ENCODE data around the gene SAYSD1.
"Not testable (repeated sequence)": the region's sequence is repeated elsewhere in the genome, so short reads cannot be mapped to it uniquely, and the experiment has no call there.

SAYSD1 gene

GRCh38 chr6:39114704-39115599 lies at the start of gene SAYSD1:
Gene SAYSD1 (minus strand): TSS chr6:39115186. CDS start chr6:39115089, 97 bp downstream.
- DNase-seq, result peak; percentile 94 to 98

GRCh38 chr6:39157511-39157910 lies 42.5 kb upstream of the SAYSD1 start:
- DNase-seq, result no peak

DNA sequence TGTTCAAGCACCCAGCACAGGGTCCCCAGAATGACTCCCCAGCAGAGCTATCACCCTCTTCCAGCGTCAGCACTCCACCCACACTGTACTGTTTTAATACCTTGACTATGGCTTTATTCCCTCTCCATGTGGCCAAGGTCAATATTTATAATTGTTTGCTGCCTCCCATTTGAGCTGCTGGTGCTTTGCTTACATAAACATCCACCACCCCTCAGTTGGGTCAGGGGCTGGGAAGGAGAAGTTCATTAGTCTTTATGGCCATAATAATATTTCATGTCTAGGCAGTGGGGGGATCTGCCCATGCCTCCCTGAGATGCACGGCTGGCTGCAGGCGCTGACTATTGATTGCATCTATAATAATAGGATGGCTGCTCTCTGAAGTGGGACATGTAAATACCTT lies 41.8 kb upstream of the SAYSD1 start:
- DNase-seq, result no peak

DNA sequence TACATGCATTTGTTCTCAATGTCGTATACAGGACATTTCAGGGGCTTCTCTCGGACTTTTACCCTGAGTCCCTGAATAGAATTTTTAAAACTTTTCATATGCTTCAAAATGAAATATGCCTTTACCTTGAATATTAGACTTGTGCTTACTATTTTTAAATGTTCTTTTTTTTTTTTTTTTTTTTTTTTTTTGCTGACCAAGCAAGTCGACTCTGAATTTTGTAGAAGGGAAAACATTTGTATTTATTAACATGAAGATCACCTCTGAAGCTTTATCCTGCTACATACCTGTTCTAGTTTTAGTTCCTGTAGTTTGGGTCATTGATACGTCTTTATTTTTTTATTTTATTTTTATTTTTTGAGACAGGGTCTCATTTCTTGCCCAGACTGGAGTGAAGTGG lies 39.7 kb upstream of the SAYSD1 start:
- no peak for DNase-seq

GRCh38 chr6:39153766-39154397 lies 38.9 kb upstream of the SAYSD1 start:
- DNase-seq, result no peak

DNA sequence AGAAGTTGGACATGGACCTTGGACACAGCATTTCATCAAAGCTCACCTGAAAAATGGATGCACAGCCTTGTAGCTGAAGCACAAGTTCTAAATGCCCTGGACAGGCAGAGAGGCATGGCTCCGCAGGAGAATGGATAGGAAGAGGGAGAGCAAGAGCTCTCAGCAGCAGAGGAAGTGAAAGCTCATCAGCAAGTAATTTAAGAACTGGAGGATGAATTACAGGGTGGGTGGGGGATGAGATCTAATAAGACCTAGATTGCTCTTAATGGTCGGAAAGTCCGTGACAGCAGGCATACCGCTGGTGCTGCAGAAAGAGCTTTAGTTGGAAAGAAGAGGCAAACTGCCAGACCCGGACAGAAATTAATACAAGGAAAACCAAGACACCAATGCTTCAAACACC lies 37.3 kb upstream of the SAYSD1 start:
- no peak for DNase-seq

- no peak for DNase-seq
Measured at GRCh38 chr6:39151211-39151610, 36.2 kb upstream of the SAYSD1 start.

DNA sequence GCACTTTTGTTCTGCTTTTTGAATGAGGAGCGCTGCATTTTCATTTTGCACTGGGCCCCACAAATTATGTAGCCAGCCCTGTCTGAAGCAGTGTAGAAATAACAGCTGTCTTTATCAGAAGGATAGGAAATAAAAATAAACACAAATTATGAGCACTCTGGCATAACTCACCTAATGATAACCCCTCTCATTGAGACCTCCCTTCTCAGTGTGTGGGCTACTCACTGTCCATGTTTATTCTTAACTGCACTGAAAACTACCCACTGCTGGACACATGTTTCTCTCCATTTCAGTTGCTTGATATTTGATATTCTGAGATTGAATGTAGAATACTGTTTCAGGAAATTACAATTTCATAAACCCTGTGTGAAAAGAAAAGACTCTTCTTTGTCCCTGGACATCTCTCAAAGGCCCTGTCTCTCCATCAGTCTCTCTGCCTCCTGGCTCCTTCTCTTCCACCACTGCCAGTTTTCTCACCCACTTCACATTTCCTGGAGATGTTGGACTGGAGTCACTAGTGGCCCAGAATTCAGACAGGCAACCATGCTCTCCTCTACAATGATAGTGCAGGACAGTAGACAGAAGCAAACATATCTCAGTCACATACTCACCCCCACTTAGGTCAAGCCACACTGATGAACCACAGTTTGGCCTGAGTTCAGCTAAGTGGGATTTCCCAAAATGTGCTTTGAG lies 29.6 kb upstream of the SAYSD1 start:
- no peak for DNase-seq

GRCh38 chr6:39143238-39143930 lies 28.4 kb upstream of the SAYSD1 start:
- no peak for DNase-seq

GRCh38 chr6:39140556-39141167 lies 25.7 kb upstream of the SAYSD1 start:
- DNase-seq, result no peak

DNA sequence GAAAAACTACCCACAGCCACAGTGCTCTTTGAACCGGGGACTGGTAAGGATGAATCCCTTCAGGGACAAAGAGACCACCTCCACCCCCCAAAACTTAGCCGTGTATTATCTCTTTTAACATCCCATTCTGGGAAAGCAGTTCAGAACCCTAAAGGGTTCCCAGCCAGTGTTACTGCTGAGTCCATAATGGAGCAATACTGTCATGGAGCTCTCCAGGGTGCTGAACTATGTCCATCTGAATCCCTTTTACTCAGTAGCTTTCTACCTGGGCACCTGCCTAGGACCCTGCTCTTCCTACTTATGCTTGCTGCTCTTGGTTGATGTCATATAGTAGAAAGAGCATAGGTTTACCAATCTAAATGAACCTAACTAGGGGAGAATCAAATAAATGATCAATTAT lies 22.3 kb upstream of the SAYSD1 start:
- DNase-seq, result peak; percentile 44 to 48

DNA sequence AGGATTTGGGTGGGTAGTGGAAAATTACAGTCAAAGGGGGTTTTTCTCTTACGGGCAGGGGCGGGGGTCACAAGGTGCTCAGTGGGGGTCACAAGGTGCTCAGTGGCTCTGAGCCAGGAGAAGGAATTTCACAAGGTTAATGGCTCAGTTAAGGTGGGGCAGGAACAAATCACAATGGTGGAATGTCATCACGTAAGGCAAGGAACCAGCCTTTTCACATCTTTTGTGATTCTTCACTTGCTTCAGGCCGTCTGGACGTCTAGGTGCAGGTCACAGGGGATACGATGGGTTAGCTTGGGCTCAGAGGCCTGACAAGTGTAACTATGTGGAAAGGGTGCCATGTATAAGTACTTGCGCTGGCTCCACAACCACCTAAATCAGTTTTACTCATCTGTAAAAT lies 21.2 kb upstream of the SAYSD1 start:
- not testable (repeated sequence) for DNase-seq

GRCh38 chr6:39134761-39135160 lies 19.8 kb upstream of the SAYSD1 start:
- DNase-seq, result not testable (repeated sequence)

DNA sequence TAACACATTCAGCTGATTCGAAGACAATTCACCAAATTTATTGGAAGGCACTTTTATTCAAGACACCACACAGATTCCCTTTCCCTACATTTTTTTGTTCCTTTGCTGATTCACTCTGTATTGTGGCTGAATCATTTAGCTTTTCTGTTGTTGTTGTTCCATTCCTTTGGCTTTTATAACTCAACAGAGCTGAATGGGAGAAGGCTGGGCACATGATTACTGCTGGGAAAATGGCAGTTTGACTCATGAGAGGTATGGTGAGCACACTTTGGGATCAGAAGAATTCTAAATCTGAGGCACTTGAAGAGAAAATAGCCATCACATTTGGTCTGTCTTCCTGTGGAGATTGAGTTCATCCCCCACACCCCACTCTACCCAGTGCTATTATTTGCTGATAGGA lies 15.7 kb upstream of the SAYSD1 start:
- no peak for DNase-seq

DNA sequence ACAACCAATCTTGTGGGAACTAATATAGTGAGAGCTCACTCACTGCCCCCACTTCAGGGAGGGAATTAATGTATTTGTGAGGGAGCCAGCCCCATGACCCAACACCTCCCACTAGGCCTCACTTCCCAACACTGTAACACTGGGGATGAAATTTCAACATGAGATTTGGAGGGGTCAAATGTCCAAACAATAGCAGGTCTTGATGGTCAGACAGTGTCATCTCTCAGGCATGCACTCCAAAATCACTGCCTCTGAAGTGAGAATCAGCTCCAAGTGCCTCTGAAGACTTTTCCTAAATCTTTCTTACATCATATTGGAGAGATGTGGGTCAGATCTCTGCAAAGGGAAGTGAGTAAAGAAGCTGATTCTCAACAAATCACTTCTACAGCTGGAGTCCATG lies 13.8 kb upstream of the SAYSD1 start:
- no peak for DNase-seq

GRCh38 chr6:39128106-39128505 lies 13.1 kb upstream of the SAYSD1 start:
- DNase-seq, result no peak

DNA sequence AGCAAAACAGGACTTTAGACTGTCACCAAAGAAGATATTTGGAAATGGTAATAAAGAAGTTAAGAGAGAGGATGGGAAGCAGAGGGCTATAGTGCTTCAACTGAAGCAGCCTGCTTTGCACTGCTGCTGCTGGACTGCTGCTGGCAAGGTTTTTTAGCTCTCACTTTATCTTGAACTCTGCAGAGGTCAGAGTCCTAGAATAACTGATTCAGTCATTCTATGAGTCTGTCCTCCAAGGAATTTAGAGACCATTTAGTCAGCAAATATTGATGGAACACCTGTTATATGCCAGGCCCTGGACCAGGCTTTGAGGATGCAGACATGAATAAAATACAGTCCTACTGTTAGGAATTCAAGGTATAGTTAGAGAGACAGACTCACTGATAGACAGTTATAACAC lies 9.1 kb upstream of the SAYSD1 start:
- DNase-seq, result no peak

DNA sequence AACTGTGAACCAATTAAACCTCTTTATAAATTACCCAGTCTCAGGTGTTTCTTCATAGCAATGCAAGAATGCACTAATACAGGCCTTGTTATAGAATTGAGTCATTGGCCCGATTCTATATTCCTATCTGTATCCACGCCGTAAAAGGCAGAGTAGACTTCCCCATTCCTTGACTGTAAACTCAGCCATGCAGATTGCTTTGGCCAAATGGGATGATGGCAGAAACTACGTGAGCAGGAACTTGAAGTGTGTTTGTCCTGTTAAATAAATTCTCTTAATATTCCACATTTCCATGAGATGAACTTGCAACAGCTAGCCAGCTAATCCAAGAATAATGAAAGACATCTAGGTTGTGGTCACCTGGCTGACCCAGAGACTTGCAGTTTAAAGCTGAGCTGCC lies 3.9 kb upstream of the SAYSD1 start:
- DNase-seq, result no peak

GRCh38 chr6:39114388-39114703 lies 640 bp downstream of the SAYSD1 start:
- DNase-seq, result peak in 1 of 2 experiments; percentile 62

DNA sequence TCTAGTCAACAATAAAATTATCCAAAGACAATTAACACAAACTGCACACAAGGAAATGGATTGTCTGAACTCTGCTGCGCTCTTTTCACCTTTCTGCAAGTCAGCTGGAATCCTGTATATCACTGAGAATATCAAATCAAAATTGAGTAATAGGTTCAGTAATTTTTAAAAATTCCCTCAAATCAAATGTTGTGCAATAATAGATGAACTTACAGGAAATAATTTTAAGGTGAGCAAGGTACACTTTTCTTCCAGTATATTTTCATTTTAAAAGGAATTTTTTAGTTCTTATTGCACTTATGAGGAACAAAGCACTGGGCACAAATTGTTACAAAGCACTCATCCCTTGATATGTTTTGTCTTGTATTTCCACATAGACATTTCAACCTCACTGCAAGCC lies 1.2 kb downstream of the SAYSD1 start:
- DNase-seq, result peak in 1 of 2 experiments; percentile 27

GRCh38 chr6:39111280-39111679 lies 3.7 kb downstream of the SAYSD1 start:
- DNase-seq, result no peak

DNA sequence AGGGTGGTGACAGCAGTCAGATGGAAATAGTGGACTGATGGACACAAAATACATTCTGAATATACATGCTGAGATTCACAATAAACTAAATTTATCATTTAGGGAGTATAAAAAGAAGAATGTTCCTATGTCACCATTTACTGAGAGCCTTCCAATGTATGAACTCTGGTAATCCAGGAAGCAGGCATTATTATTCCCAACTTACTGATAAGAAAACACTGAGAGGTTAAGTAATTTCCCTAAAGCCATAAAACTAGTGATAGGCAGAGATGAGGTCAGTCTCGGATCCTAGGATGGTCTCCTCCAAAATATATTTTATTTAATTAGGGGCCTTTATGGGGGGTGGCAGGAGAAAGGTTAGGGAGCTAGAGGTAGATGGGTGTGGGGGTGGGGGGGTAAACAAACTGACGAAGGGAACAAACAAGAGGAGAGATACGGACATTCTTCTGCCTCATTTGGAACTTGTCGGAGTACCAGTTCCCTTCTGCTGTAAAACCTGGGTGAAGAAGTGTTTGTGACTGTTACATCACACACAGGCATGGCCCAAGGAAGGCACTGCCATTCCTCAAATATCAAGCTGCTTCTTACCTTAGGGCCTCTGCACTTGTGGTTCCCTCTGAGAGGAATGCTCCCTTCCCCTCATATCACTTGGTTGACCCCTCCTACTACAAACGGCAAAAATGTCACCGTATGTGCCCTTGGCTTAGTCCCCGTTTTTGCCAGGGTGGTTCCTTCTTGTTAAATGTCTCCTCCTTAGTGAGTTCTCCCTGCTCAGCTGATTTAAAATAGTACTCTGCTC lies 6.7 kb downstream of the SAYSD1 start:
- DNase-seq, result no peak

Measured in AML-193 (cell line).